Body of pancreas (tissue), 4 donors: ENCODE data around the gene LRRFIP2. TPM values are rescaled to one million over a fixed set of nuclear protein-coding genes. Genes with fewer than 3 reads are reported as not detected.

Experiments
- ATAC-seq: fragments of 150-250 bp; one replicate; pipeline ENCODE4 v1.9.1; 2016
- DNase-seq, 4 donors: peaks; one replicate each; pipeline ENCODE4 v3.0.0-alpha.2; 2019
- H3K27ac ChIP-seq, 4 donors: fragments of 200-600 bp; sonication (generic); 1 replicate in 3 of 4; 2 replicates in 1 of 4; pipeline versions ENCODE4 v1.5.1 to v1.6.1; 2016 to 2019; ENCODE audit warnings: mild to moderate bottlenecking in 1 of 4, mixed read lengths in 1 of 4, moderate library complexity in 1 of 4
- H3K27me3 ChIP-seq, 2 donors: fragments of 200-600 bp; sonication (generic); one replicate each; pipeline ENCODE4 v1.6.0; 2016; ENCODE audit warnings: mild to moderate bottlenecking in 1 of 2
- H3K36me3 ChIP-seq, 2 donors: fragments of 200-600 bp; sonication (generic); replicated peaks in 1 of 2; 2 replicates each; pipeline ENCODE4 v1.5.1; 2016; ENCODE audit warnings: low read depth in 2 of 2; ENCODE audit not compliant: insufficient read depth in 1 of 2
- H3K4me1 ChIP-seq: fragments of 200-600 bp; sonication (generic); one replicate; pipeline ENCODE4 v1.6.0; 2016
- H3K4me3 ChIP-seq, 2 donors: fragments of 200-600 bp; sonication (generic); 1 replicate in 1 of 2; 2 replicates in 1 of 2; pipeline ENCODE4 v1.5.1; 2016 to 2019
- H3K9me3 ChIP-seq, 3 donors: fragments of 200-600 bp; sonication (generic); 1 replicate in 2 of 3; 2 replicates in 1 of 3; pipeline ENCODE4 v1.5.1; 2016
- CTCF ChIP-seq, 7 experiments: fragments of 450-650 bp in 4 of 7; fragments of 200-600 bp in 3 of 7; sonication (generic) in 3 of 7; IDR thresholded peaks; one replicate each; pipeline ENCODE4 v1.5.1; 2016 to 2019; ENCODE audit warnings: antibody characterized with exemption in 7 of 7
- POLR2A ChIP-seq, 3 donors: fragments of 450-650 bp; IDR thresholded peaks; one replicate each; pipeline ENCODE4 v1.6.1; 2016; ENCODE audit warnings: antibody characterized with exemption in 3 of 3, mild to moderate bottlenecking in 2 of 3
- WGBS, 2 donors: methylation state at CpG; one replicate each; pipeline ENCODE4 v1.1.5; 2017; 5-methylcytosine and 5-hydroxymethylcytosine counted together
- intact Hi-C: fragments of 100-400 bp; cut with DNase I; formaldehyde crosslinking; loops from one replicate; pipeline ENCODE4 v1.15.1; 2023
- total RNA-seq, 2 donors: library from RNA; depleted of rRNA; stranded (reverse); fragments of >200 nt; gene quantifications; one replicate each; pipeline ENCODE4 v1.1.0, GENCODE V29; 2016

LRRFIP2 gene
- total RNA-seq, 2 donors from 2014 or later = 23.4 to 56.6 TPM

- WGBS, 2 donors = 84 to 89% methylated on average over 7 of the region's 7 CpGs
- H3K36me3 ChIP-seq = no peaks in the 10 kb centered on the region
Observed at GRCh38 chr3:37181756-37182155, 7.4 kb upstream of the LRRFIP2 start.

GRCh38 chr3:37179144-37179967, 5.0 kb upstream of the LRRFIP2 start:
- Histone ChIP-seq H3K36me3 (no peaks in the 10 kb centered on the region), H3K27ac (no peak overlapping the region), H3K27me3 (no peaks in the 10 kb centered on the region), H3K4me1 (peaks cover 18% of the 10 kb centered on the region), H3K4me3 (no peak overlapping the region), H3K9me3 (no peaks in the 10 kb centered on the region)
- no peak for ATAC-seq
- WGBS, 2 donors = 81 to 82% methylated on average over 2 of the region's 2 CpGs
- TF ChIP-seq POLR2A (IDR thresholded peaks at IDR 0.05) (no peak), CTCF (IDR thresholded peaks at IDR 0.05) (no peak)
- intact Hi-C loops = no loop called here
- no peak for DNase-seq

More at GRCh38 chr3:37181756-37182155, 7.4 kb upstream of the LRRFIP2 start:
- H3K4me1 ChIP-seq = peaks cover 12% of the 10 kb centered on the region
- H3K9me3 ChIP-seq = no peaks in the 10 kb centered on the region
- no peak overlapping the region for H3K4me3 ChIP-seq
- H3K27me3 ChIP-seq = no peaks in the 10 kb centered on the region
- TF ChIP-seq POLR2A (IDR thresholded peaks at IDR 0.05) = no peak
- TF ChIP-seq CTCF (IDR thresholded peaks at IDR 0.05) = no peak
- DNase-seq (no peak), ATAC-seq (no peak)
- H3K27ac ChIP-seq = no peak overlapping the region
- intact Hi-C loops = no loop called here

DNA sequence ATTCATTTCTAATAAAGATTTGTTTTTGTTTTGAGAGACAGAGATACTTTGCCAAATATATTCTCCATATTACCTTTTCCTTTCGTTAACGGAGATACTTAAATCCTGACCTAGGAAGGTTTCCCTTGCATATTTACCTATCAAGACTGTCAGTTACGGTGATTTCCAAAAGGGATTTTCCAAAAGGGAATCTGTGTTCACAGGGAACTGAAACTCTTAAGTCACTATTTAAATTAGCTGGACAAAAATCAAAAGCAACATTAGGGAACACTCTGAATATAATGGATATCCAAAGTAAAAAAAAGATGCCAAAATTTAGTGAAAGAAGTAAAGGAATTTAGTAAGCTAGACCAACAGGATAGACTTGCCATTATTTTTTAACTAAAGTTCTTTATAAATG, 576 bp downstream of the LRRFIP2 start:
- Histone ChIP-seq H3K4me3 (no peak overlapping the region), H3K36me3 (no peaks in the 10 kb centered on the region), H3K9me3 (no peaks in the 10 kb centered on the region), H3K4me1 (peaks cover 32% of the 10 kb centered on the region), H3K27ac (peak overlapping the region in 2 of 4 donors; percentile 96 to 98), H3K27me3 (no peaks in the 10 kb centered on the region)
- TF ChIP-seq POLR2A (IDR thresholded peaks at IDR 0.05) = no peak
- TF ChIP-seq CTCF (IDR thresholded peaks at IDR 0.05) = no peak
- 48 to 49% methylated on average over 3 of the region's 3 CpGs for WGBS, 2 donors
- intact Hi-C loops = no loop called here
- ATAC-seq (no peak), DNase-seq (no peak)

DNA sequence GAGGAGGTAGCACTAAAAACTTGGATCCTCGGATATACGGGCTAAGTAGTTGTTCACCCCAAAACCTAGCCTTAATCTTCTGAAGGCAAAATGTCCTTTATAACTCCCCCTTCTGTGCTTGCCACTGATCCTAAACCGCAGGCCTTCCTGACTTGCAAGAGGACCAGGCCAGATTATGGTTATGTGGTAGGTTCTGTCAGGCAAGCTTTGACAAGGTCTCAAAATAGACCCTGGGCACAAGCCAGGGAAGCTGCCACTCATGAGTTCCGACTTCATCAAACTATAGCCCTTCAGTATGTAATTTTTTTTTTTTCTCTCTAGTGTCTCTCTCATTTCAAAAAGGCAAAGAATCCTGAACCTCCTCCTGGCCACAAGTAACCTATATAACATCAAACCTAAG, 3.2 kb downstream of the LRRFIP2 start:
- DNase-seq (no peak), ATAC-seq (no peak)
- 42 to 51% methylated on average over 4 of the region's 4 CpGs for WGBS, 2 donors
- no peaks in the 10 kb centered on the region for H3K36me3 ChIP-seq
- no peaks in the 10 kb centered on the region for H3K9me3 ChIP-seq
- intact Hi-C loops = no loop called here
- TF ChIP-seq POLR2A (IDR thresholded peaks at IDR 0.05) = no peak
- TF ChIP-seq CTCF (IDR thresholded peaks at IDR 0.05) = no peak
- no peak overlapping the region for H3K27ac ChIP-seq
- H3K4me3 ChIP-seq = no peak overlapping the region
- peaks cover 20% of the 10 kb centered on the region for H3K4me1 ChIP-seq
- no peaks in the 10 kb centered on the region for H3K27me3 ChIP-seq

- Histone ChIP-seq H3K4me1 (peaks cover 20% of the 10 kb centered on the region), H3K9me3 (no peaks in the 10 kb centered on the region), H3K27ac (no peak overlapping the region), H3K36me3 (no peaks in the 10 kb centered on the region), H3K4me3 (no peak overlapping the region), H3K27me3 (no peaks in the 10 kb centered on the region)
- DNase-seq (no peak), ATAC-seq (no peak)
- no peak for TF ChIP-seq POLR2A (IDR thresholded peaks at IDR 0.05)
- no peak for TF ChIP-seq CTCF (IDR thresholded peaks at IDR 0.05)
- intact Hi-C loops = no loop called here
- WGBS, 2 donors = 91 to 92% methylated on average over 9 of the region's 9 CpGs
Observed at GRCh38 chr3:37170513-37170912, 3.9 kb downstream of the LRRFIP2 start.
